Measurements from ENCODE around the gene CFAP299.

CFAP299 gene

GRCh38 chr4:80587871-80588385 is 252.4 kb downstream of the CFAP299 start:
- Histone ChIP-seq H3K27ac (ENCODE audit: low read depth, low read length) (no peak overlapping the region), H3K9me3 (ENCODE audit: insufficient read depth, low read length) (no peaks in the 10 kb centered on the region)

GRCh38 chr4:80592950-80593349 is 257.4 kb downstream of the CFAP299 start:
- Histone ChIP-seq H3K4me3 (ENCODE audit: insufficient read depth, low read length, poor library complexity, severe bottlenecking) (no peak overlapping the region), H3K9me3 (ENCODE audit: insufficient read depth, low read length) (no peaks in the 10 kb centered on the region), H3K79me2 (ENCODE audit: insufficient read depth, low read length) (no peaks in the 10 kb centered on the region), H3K36me3 (ENCODE audit: low read length) (no peaks in the 10 kb centered on the region), H2AFZ (ENCODE audit: low read depth, low read length, severe bottlenecking) (peak overlapping the region; percentile 36), H4K20me1 (ENCODE audit: low read depth, low read length) (no peaks in the 10 kb centered on the region), H3F3A (ENCODE audit: insufficient read depth) (no peaks in the 10 kb centered on the region), H3K27ac (ENCODE audit: low read depth, low read length) (no peak overlapping the region), H3K9ac (ENCODE audit: low read length) (no peak overlapping the region), H3K4me2 (ENCODE audit: low read depth, low read length, poor library complexity, severe bottlenecking) (no peak overlapping the region), H3K9me2 (replicated peaks; ENCODE audit: insufficient read depth, low read length) (no peaks in the 10 kb centered on the region), H3K27me3 (ENCODE audit: low read length) (no peaks in the 10 kb centered on the region)
- TF ChIP-seq CTCF (IDR thresholded peaks at IDR 0.05; ENCODE audit: insufficient read depth, low read length, poor library complexity, severe bottlenecking) (no peak), EZH2phosphoT487 (conservative IDR thresholded peaks at IDR 0.05; ENCODE audit: low read length) (no peak)

More at GRCh38 chr4:80587871-80588385, 252.4 kb downstream of the CFAP299 start:
- H3K4me2 ChIP-seq (ENCODE audit: low read depth, low read length, poor library complexity, severe bottlenecking) = no peak overlapping the region
- no peaks in the 10 kb centered on the region for H4K20me1 ChIP-seq (ENCODE audit: low read depth, low read length)
- no peaks in the 10 kb centered on the region for H3K79me2 ChIP-seq (ENCODE audit: insufficient read depth, low read length)
- no peak overlapping the region for H3K4me3 ChIP-seq (ENCODE audit: insufficient read depth, low read length, poor library complexity, severe bottlenecking)
- no peak overlapping the region for H3K9ac ChIP-seq (ENCODE audit: low read length)
- TF ChIP-seq CTCF (IDR thresholded peaks at IDR 0.05; ENCODE audit: insufficient read depth, low read length, poor library complexity, severe bottlenecking) (no peak), EZH2phosphoT487 (conservative IDR thresholded peaks at IDR 0.05; ENCODE audit: low read length) (no peak)
- no peaks in the 10 kb centered on the region for H3K27me3 ChIP-seq (ENCODE audit: low read length)
- H3K36me3 ChIP-seq (ENCODE audit: low read length) = no peaks in the 10 kb centered on the region
- H3F3A ChIP-seq (ENCODE audit: insufficient read depth) = no peaks in the 10 kb centered on the region
- H3K9me2 ChIP-seq (replicated peaks; ENCODE audit: insufficient read depth, low read length) = no peaks in the 10 kb centered on the region
- H2AFZ ChIP-seq (ENCODE audit: low read depth, low read length, severe bottlenecking) = no peak overlapping the region

GRCh38 chr4:80594701-80595100 is 259.2 kb downstream of the CFAP299 start:
- Histone ChIP-seq H4K20me1 (ENCODE audit: low read depth, low read length) (no peaks in the 10 kb centered on the region), H3K4me2 (ENCODE audit: low read depth, low read length, poor library complexity, severe bottlenecking) (no peak overlapping the region), H3K79me2 (ENCODE audit: insufficient read depth, low read length) (no peaks in the 10 kb centered on the region), H3K9ac (ENCODE audit: low read length) (no peak overlapping the region), H3K27me3 (ENCODE audit: low read length) (no peaks in the 10 kb centered on the region), H3K9me2 (replicated peaks; ENCODE audit: insufficient read depth, low read length) (no peaks in the 10 kb centered on the region), H2AFZ (ENCODE audit: low read depth, low read length, severe bottlenecking) (no peak overlapping the region), H3F3A (ENCODE audit: insufficient read depth) (no peaks in the 10 kb centered on the region), H3K4me3 (ENCODE audit: insufficient read depth, low read length, poor library complexity, severe bottlenecking) (no peak overlapping the region), H3K27ac (ENCODE audit: low read depth, low read length) (no peak overlapping the region), H3K9me3 (ENCODE audit: insufficient read depth, low read length) (no peaks in the 10 kb centered on the region), H3K36me3 (ENCODE audit: low read length) (no peaks in the 10 kb centered on the region)
- TF ChIP-seq CTCF (IDR thresholded peaks at IDR 0.05; ENCODE audit: insufficient read depth, low read length, poor library complexity, severe bottlenecking) (no peak), EZH2phosphoT487 (conservative IDR thresholded peaks at IDR 0.05; ENCODE audit: low read length) (no peak)
